ENCODE data around the gene HELT.

The HELT gene

GRCh38 chr4:185013417-185014125 is 4.7 kb upstream of the HELT start:
- no peak overlapping the region for H3K4me3 ChIP-seq (ENCODE audit: low read depth, low read length)
- DNase-seq (ENCODE audit: low read depth) = no peak
- no peak for TF ChIP-seq POLR2A (IDR thresholded peaks at IDR 0.05; ENCODE audit: extremely low read depth, insufficient read length)
- TF ChIP-seq, protein P1, sequence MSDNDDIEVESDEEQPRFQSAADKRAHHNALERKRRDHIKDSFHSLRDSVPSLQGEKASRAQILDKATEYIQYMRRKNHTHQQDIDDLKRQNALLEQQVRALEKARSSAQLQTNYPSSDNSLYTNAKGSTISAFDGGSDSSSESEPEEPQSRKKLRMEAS (IDR thresholded peaks at IDR 0.05; ENCODE audit: low read depth, low read length) = no peak
- TF ChIP-seq CTCF (IDR thresholded peaks at IDR 0.05; ENCODE audit: low read depth, low read length) = no peak
- no peak for TF ChIP-seq MYC (IDR thresholded peaks at IDR 0.05; ENCODE audit: low read depth, low read length)

GRCh38 chr4:185015108-185015507 is 3.2 kb upstream of the HELT start:
- no peak for DNase-seq (ENCODE audit: low read depth)
- TF ChIP-seq MYC (IDR thresholded peaks at IDR 0.05; ENCODE audit: low read depth, low read length) = no peak
- TF ChIP-seq POLR2A (IDR thresholded peaks at IDR 0.05; ENCODE audit: extremely low read depth, insufficient read length) = no peak
- TF ChIP-seq, protein P1 (IDR thresholded peaks at IDR 0.05; ENCODE audit: low read depth, low read length) = no peak
- H3K4me3 ChIP-seq (ENCODE audit: low read depth, low read length) = no peak overlapping the region

- DNase-seq (ENCODE audit: low read depth) = no peak
- H3K4me3 ChIP-seq (ENCODE audit: low read depth, low read length) = no peak overlapping the region
- no peak for TF ChIP-seq MYC (IDR thresholded peaks at IDR 0.05; ENCODE audit: low read depth, low read length)
- TF ChIP-seq, protein P1 (IDR thresholded peaks at IDR 0.05; ENCODE audit: low read depth, low read length) = no peak
- TF ChIP-seq CTCF (IDR thresholded peaks at IDR 0.05; ENCODE audit: low read depth, low read length) = no peak
- TF ChIP-seq POLR2A (IDR thresholded peaks at IDR 0.05; ENCODE audit: extremely low read depth, insufficient read length) = no peak
These were observed 2.0 kb upstream of the HELT start for GRCh38 chr4:185016101-185016940.

- no peak overlapping the region for H3K4me3 ChIP-seq (ENCODE audit: low read depth, low read length)
These were observed 1.1 kb upstream of the HELT start for GRCh38 chr4:185016946-185017758.

GRCh38 chr4:185018834-185019455 is 655 bp downstream of the HELT start:
- no peak overlapping the region for H3K4me3 ChIP-seq (ENCODE audit: low read depth, low read length)
- TF ChIP-seq MYC (IDR thresholded peaks at IDR 0.05; ENCODE audit: low read depth, low read length) (no peak), CTCF (IDR thresholded peaks at IDR 0.05; ENCODE audit: low read depth, low read length) (no peak), POLR2A (IDR thresholded peaks at IDR 0.05; ENCODE audit: extremely low read depth, insufficient read length) (no peak)
- TF ChIP-seq, protein P1 (IDR thresholded peaks at IDR 0.05; ENCODE audit: low read depth, low read length) = no peak
- DNase-seq (ENCODE audit: low read depth) = no peak

More at GRCh38 chr4:185016946-185017758, 1.1 kb upstream of the HELT start:
- no peak for DNase-seq (ENCODE audit: low read depth)
- TF ChIP-seq, protein P1 (IDR thresholded peaks at IDR 0.05; ENCODE audit: low read depth, low read length) = no peak
- TF ChIP-seq CTCF (IDR thresholded peaks at IDR 0.05; ENCODE audit: low read depth, low read length) = no peak
- TF ChIP-seq MYC (IDR thresholded peaks at IDR 0.05; ENCODE audit: low read depth, low read length) = no peak
- TF ChIP-seq POLR2A (IDR thresholded peaks at IDR 0.05; ENCODE audit: extremely low read depth, insufficient read length) = no peak
